HG03521 (cell line): Measurements from ENCODE around the gene TMEM256.
"Not testable (repeated sequence)": the region's sequence is repeated elsewhere in the genome, so short reads cannot be mapped to it uniquely, and the experiment has no call there.

Experiments
- ATAC-seq: cut with Tn5 transposase; IDR thresholded peaks from one replicate; pipeline ENCODE4 v1.9.1; 2021; ENCODE audit warnings: mild to moderate bottlenecking, moderate library complexity; ENCODE audit not compliant: unreplicated experiment

Gene TMEM256

GRCh38 chr17:7384489-7385081 is 19.3 kb downstream of the TMEM256 start:
- ATAC-seq = no peak

DNA sequence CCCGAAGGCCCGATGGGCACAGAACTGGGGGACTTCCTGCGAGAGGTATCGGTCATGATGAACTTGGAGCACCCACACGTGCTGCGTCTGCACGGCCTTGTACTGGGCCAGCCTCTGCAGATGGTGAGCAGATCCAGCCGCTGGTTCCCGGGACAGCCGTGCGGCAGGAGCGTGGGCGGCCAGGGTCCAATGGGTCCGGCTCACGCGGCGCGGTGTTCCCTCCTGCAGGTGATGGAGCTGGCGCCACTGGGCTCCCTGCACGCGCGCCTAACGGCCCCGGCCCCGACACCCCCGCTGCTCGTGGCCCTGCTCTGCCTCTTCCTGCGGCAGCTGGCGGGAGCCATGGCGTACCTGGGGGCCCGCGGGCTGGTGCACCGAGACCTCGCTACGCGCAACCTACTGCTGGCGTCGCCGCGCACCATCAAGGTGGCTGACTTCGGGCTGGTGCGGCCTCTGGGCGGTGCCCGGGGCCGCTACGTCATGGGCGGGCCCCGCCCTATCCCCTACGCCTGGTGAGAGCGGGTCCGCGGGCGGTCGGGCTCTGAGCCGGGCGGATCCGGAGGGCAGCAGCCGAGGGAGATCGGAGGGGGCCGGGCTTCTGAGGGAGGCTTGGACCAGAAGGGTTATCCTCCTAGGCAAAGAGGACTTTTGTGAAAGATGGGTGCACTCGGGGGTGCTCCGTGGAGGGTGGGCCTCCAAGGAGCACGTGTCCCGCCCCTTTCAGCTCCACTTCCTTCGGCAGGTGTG is 20.0 kb downstream of the TMEM256 start:
- ATAC-seq = peak; percentile 70

DNA sequence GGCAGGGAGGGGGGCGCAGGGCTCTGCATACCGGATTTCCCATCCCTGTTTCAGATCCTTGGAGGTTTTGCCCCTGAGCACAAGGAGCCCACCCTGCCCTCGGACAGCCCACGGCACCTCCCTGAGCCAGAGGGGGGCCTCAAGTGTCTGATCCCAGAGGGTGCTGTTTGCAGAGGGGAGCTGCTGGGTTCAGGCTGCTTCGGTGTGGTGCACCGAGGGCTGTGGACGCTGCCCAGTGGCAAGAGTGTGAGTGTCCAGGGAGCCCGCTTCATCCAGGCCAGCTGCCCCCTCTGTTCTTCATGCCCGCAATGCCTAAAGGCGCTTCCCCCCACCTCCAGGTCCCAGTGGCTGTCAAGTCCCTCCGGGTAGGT is 20.5 kb downstream of the TMEM256 start:
- ATAC-seq = no peak

DNA sequence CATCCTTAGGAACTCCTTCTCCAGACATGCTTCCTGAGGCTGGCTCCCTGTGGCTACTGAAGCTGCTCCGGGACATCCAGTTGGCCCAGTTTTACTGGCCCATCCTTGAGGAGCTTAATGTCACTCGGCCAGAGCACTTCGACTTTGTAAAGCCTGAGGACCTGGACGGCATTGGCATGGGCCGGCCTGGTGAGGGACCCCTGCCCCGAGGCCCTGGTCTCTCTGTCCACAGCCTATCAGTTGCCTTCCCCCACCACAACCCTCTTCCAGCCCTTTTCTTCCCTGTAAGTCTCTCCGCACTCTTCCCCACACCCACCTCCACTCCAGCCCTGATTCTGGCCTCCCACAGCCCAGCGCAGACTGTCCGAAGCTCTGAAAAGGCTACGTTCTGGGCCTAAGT is 21.0 kb downstream of the TMEM256 start:
- ATAC-seq = no peak

GRCh38 chr17:7380855-7381683 is 22.8 kb downstream of the TMEM256 start, which contains the start of gene TNK1:
TSS of gene TNK1 (plus strand) at chr17:7381089. CDS start at chr17:7382927, 1,838 bp downstream.
- ATAC-seq = no peak

GRCh38 chr17:7380321-7380720 is 23.6 kb downstream of the TMEM256 start:
- no peak for ATAC-seq

GRCh38 chr17:7379134-7379533 is 24.8 kb downstream of the TMEM256 start:
- ATAC-seq = no peak

GRCh38 chr17:7374353-7374752 is 29.5 kb downstream of the TMEM256 start:
- ATAC-seq = no peak

DNA sequence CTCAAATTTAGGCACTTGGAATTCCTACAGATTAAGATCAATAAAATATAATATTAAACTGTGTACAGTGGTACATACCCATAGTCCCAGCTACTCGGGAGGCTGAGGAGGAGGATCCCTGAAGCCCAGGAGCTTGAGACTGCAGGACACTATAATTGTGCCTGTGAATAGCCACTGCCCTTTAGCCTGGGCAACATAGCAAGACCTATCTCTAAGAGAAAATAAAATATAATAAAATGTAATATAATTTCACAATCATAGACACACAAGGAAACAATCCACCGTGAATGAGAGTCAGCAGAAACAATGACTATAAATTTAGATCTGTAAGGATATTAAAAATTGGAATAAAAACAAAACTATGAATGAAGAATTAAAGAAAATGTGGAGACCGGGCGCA is 33.0 kb downstream of the TMEM256 start:
- no peak for ATAC-seq

- ATAC-seq = no peak
Measured at GRCh38 chr17:7369825-7370224, 34.1 kb downstream of the TMEM256 start.

GRCh38 chr17:7368599-7368994 is 35.3 kb downstream of the TMEM256 start:
- not testable (repeated sequence) for ATAC-seq

- no peak for ATAC-seq
Measured at GRCh38 chr17:7367918-7368598, 35.8 kb downstream of the TMEM256 start.

GRCh38 chr17:7367083-7367482 is 36.8 kb downstream of the TMEM256 start:
- ATAC-seq = no peak

DNA sequence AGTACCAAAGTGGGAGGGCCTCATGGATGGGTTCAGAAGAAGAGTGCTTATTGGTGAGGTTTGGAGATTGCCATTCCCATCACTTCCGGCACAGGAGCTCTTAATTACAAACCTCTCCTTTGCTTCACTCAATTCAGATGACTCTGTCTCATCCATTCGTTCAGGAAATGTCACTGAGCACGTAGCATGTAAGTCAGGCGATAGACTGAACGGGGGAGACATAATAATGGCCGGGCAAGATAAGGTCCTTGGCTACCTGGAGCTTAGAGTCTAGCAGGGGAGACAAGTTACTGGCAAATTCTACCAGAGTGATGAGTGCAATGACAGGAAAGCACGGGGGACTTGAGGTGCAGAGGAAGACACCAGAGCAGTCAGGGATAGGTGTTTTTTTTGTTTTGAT is 37.9 kb downstream of the TMEM256 start:
- ATAC-seq = not testable (repeated sequence)

DNA sequence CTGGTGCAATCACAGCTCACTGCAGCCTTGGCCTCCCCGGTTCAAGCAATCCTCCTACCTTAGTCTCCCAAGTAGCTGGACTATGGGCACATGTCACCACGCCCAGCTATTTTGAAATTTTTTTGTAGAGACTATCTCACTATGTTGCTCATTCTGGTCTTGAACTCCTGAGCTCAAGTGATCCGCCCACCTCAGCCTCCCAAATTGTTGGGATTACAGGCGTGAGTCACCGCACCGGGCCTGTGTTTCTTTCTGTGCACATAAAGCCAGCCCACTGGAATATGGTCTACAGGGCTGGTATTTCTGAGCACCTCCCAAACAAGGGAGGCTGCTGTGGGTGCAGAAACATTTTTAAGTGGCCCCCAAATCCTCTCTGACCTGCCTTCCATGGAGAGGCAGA is 40.6 kb downstream of the TMEM256 start:
- no peak for ATAC-seq

DNA sequence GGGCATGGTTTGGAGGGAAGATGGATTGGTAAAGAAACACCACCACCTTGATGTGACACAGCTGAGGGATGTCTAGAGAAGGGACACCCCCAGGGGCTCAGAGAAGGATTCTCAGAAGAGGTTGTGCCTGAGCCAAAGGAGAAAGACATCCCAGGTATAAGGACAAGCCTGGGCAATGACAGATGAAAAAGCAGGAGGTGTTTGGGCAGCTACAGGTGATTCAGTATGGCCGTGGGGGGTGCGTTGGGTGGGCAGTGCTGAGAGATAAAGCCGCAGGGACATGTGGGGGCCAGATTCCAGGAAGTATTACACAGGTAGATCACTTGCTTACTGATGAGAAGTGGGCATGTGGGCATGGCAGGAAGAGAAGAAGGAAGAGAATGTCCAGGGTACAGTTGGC is 42.0 kb downstream of the TMEM256 start:
- no peak for ATAC-seq

DNA sequence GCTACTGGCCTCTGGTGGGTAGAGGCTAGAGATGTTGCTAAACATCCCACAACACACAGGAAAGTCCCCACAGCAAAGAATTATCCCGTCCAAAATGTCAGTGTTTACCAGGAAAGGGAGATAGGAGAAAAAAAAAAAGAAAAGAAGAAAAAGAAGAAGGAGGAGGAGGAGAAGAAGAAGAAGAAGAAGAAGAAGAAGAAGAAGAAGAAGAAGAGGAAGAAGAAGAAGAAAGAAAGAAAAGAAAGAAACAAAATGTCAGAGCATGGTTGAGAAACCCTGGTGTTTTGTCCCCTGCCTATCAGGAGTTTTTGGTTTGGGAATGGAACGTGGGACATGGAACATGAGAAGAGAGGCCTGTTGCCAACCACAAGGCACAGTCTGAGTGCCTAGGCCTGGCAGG is 46.5 kb downstream of the TMEM256 start:
- ATAC-seq = no peak

- no peak for ATAC-seq
Measured at GRCh38 chr17:7356756-7357155, 47.1 kb downstream of the TMEM256 start.

- ATAC-seq = peak; percentile 33
Measured at GRCh38 chr17:7356072-7356549, 47.8 kb downstream of the TMEM256 start.

- ATAC-seq = no peak
Measured at GRCh38 chr17:7355573-7355972, 48.3 kb downstream of the TMEM256 start.

- no peak for ATAC-seq
Measured at GRCh38 chr17:7355053-7355452, 48.8 kb downstream of the TMEM256 start, which contains the start of gene TMEM95. TSS of gene TMEM95 (plus strand) at chr17:7355156. CDS start at chr17:7355205, 49 bp downstream.
